Activated naive CD4-positive, alpha-beta T cell treated with anti-CD3 and anti-CD28 coated beads, Interleukin-2, amount 10 ng/mL, durations not matched to agents 7 days and 5 days (primary cell): ENCODE measurements around the gene KCTD16.

Source experiments
- CTCF ChIA-PET: fragments of 350-600 bp; sonication (Branson Sonifier 250); formaldehyde crosslinking; loops from one replicate; lab custom pipeline; 2021; ENCODE audit warnings: antibody characterized with exemption; lab: Charles Lee
- DNase-seq: peaks from one replicate; pipeline ENCODE4 v3.0.0-alpha.2; 2020
- H3K27ac Mint-ChIP-seq: one replicate; pipeline ENCODE4 v1.8.0; 2021; ENCODE audit warnings: mild to moderate bottlenecking, moderate library complexity, mixed read lengths
- H3K27me3 Mint-ChIP-seq: one replicate; pipeline ENCODE4 v1.8.0; 2021; ENCODE audit warnings: mild to moderate bottlenecking, mixed read lengths
- H3K36me3 Mint-ChIP-seq: one replicate; pipeline ENCODE4 v1.8.0; 2021; ENCODE audit warnings: mixed read lengths
- H3K4me1 Mint-ChIP-seq: one replicate; pipeline ENCODE4 v1.8.0; 2021; ENCODE audit warnings: mixed read lengths
- H3K4me3 Mint-ChIP-seq: one replicate; pipeline ENCODE4 v1.8.0; 2021; ENCODE audit warnings: mild to moderate bottlenecking, moderate library complexity, mixed read lengths
- H3K9me3 Mint-ChIP-seq: one replicate; pipeline ENCODE4 v1.8.0; 2021; ENCODE audit warnings: mixed read lengths

KCTD16 gene

DNA sequence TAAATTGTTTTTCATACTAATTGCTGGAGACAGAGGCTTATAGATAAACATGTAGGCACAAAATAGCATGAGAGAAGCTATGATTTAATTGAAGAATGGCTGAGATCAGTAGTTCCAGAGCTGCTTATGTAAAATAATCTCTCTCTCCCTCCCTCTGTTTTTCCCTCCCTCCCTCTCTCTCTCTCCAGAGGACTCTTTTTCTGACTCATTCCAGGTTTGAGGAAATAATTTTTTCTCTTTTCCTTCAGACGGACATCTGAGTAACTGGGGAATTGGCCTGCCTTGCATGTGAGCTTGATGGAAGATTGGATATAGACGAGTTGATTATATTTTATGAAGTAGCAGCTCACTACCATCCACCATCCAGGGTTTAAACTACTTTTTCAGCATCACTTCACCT is 35.5 kb downstream of the KCTD16 start:
- Mint-ChIP-seq H3K27me3 (peaks cover 34% of the 10 kb centered on the region), H3K27ac (no peak overlapping the region), H3K4me3 (no peak overlapping the region), H3K9me3 (no peaks in the 10 kb centered on the region), H3K36me3 (no peaks in the 10 kb centered on the region), H3K4me1 (peaks cover 4% of the 10 kb centered on the region)
- CTCF ChIA-PET = no interaction called here
- DNase-seq = no peak

DNA sequence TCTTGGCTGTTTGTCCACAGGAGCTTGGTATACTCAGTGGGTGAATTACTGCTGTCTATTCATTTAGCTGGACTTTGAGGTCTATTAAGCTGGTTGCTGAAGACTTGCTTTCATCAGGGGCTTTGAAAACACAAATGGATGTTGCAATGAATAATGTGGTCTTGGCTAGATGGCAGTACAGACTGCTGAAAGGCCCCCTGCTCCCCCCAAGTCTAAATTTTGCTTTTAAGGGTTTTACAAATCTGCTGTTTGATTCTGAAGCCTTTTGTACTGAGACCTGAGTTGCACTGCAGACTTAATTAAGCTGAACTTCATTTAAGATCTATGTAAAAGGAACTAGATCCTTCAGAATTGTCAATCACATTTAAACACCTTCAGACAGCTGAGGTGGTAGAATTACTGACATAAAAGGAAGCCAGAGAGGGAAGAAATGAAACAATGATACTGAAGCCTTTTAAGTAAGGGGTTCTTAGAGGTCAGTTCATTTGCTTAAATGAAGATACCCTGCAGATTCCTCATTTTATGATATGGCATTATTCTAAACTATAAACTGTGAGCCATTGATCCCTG is 37.3 kb downstream of the KCTD16 start:
- H3K4me1 Mint-ChIP-seq = peaks cover 4% of the 10 kb centered on the region
- no peak for DNase-seq
- H3K27me3 Mint-ChIP-seq = peaks cover 34% of the 10 kb centered on the region
- no peaks in the 10 kb centered on the region for H3K9me3 Mint-ChIP-seq
- H3K27ac Mint-ChIP-seq = no peak overlapping the region
- CTCF ChIA-PET = no interaction called here
- no peak overlapping the region for H3K4me3 Mint-ChIP-seq
- H3K36me3 Mint-ChIP-seq = no peaks in the 10 kb centered on the region

DNA sequence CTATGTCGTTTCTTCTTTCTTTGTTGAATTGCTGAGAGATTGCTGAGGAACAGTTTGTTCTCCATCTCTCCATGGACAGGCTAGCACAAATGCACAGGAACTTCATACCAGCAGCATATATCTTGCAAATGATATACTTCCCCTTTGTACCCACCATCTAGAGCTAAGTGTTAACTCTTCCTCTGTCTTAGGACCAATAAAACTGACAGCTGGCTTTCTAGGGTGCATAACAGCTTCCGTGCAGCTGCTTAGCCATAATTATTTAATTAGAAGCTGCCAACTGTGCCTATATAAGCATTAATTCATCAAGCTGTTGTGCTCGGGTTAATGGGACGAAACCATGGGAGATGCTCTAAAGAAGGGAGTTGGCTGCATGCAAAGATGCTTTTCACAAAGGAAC is 38.7 kb downstream of the KCTD16 start:
- peaks cover 4% of the 10 kb centered on the region for H3K4me1 Mint-ChIP-seq
- H3K27ac Mint-ChIP-seq = no peak overlapping the region
- H3K9me3 Mint-ChIP-seq = no peaks in the 10 kb centered on the region
- H3K27me3 Mint-ChIP-seq = peaks cover 35% of the 10 kb centered on the region
- H3K36me3 Mint-ChIP-seq = no peaks in the 10 kb centered on the region
- CTCF ChIA-PET = no interaction called here
- H3K4me3 Mint-ChIP-seq = no peak overlapping the region
- DNase-seq = no peak

DNA sequence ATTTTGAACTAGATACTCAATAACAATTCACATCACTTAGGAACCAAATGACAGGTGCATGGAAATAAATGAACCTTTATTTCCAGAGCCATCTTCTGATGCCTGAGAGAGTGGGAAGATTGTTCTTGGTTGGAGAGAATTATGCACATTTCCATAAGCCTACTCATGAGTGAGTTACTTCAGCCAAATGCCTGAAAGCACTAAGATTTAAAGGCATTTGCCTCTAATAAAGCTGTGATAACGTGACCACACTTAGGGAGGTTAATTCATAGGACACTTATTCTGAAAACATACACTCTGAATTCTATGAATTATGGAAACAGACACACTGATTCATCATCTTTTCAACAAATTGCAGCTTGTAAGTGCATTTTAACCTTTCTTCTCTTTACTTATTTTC is 40.0 kb downstream of the KCTD16 start:
- peaks cover under 1% of the 10 kb centered on the region for H3K4me1 Mint-ChIP-seq
- CTCF ChIA-PET = no interaction called here
- H3K9me3 Mint-ChIP-seq = no peaks in the 10 kb centered on the region
- no peak overlapping the region for H3K4me3 Mint-ChIP-seq
- no peaks in the 10 kb centered on the region for H3K36me3 Mint-ChIP-seq
- H3K27me3 Mint-ChIP-seq = peaks cover 22% of the 10 kb centered on the region
- no peak overlapping the region for H3K27ac Mint-ChIP-seq
- no peak for DNase-seq

DNA sequence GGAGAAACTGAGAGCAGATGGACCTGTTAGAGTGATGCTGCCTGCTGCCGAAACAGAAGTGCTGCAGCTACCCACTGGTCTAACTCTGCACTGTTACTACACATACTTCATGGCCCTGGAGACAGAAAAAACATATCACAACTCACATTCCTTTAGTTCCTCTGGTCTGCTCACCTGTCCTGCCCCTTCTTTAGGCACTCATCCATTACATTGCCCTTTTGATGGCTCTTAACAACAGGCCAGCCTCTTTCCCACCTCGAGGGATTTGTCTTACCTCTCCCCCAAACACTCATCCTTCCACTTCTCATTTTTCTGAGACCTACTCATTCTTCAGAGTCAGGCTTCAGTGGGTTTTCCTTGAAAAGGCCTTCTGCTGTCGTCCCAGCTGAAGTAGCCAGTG is 49.2 kb downstream of the KCTD16 start:
- H3K36me3 Mint-ChIP-seq = no peaks in the 10 kb centered on the region
- H3K27ac Mint-ChIP-seq = no peak overlapping the region
- no peak overlapping the region for H3K4me3 Mint-ChIP-seq
- no peaks in the 10 kb centered on the region for H3K9me3 Mint-ChIP-seq
- no peaks in the 10 kb centered on the region for H3K27me3 Mint-ChIP-seq
- H3K4me1 Mint-ChIP-seq = no peaks in the 10 kb centered on the region
- CTCF ChIA-PET = no interaction called here
- DNase-seq = no peak

DNA sequence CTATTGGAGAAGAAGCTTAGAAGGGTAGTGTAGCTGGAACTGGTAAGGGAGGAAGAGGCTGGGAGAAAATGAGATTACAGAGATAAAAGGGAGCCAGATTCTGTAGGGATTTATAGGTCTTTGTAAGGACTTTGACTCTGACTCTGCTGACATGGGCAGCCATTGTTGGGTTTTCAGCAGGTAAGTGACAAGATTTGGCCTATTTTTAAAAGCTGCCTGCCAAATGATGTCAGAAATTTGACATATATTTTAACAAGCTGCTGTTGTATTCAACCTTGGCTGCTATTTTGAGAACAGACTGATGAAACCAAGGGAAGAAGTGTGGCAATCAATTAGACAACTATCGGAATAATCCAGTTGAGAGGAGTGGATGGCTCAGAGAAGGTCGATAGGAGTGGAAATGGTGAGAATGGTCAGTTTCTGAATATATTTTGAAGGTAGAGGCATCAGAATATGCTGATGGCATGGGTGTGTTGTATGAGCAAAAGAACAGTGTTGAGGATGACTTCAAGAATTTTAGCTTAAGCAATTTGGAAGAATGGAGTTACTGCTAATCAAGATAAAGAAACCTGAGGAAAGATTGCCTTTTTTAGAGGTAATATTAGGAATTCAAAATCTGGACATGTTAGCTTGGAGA is 56.8 kb downstream of the KCTD16 start:
- Mint-ChIP-seq H3K36me3 (no peaks in the 10 kb centered on the region), H3K9me3 (no peaks in the 10 kb centered on the region), H3K4me3 (no peak overlapping the region), H3K4me1 (no peaks in the 10 kb centered on the region), H3K27ac (no peak overlapping the region), H3K27me3 (no peaks in the 10 kb centered on the region)
- CTCF ChIA-PET = no interaction called here
- DNase-seq = no peak

DNA sequence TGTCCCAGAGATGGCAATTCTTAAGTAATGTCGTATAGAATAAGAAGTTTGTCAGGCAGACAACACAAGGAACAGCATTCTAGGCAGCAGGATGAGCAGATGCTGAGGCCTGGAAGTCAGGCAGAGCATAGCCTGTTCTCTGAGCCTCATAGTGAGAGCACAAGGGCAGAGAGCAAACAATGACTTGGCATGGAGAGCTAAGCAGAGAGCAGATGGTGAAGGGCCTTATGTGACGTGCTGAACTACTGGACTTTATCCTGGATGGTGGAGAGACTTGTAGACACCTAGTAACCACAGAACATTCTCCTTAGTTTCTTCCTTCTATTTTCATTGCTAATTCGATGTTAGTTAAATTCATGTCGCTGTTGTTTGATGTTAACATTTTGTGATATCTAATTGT is 60.1 kb downstream of the KCTD16 start:
- Mint-ChIP-seq H3K27ac (no peak overlapping the region), H3K9me3 (no peaks in the 10 kb centered on the region), H3K27me3 (no peaks in the 10 kb centered on the region), H3K4me3 (no peak overlapping the region), H3K36me3 (no peaks in the 10 kb centered on the region), H3K4me1 (no peaks in the 10 kb centered on the region)
- DNase-seq = no peak
- CTCF ChIA-PET = no interaction called here

DNA sequence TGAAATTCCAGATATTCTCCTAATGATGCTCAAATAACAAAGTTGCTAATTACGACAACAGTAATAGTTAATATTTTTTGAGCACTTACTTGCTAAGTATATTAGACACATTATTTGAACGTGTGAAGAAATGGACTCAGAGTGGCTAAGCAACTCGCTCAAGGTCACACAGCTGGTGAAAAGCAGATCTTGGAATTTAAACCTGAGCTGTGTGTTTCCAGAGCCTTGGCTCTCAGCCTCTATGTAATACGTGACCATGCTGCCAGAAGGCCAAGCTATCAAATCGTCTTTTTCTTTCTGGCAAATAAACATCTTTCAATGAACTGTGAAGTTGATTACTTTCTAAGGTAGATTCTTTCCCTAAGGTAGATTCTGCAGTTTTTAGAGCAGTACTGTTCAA is 61.6 kb downstream of the KCTD16 start:
- no peaks in the 10 kb centered on the region for H3K9me3 Mint-ChIP-seq
- no peaks in the 10 kb centered on the region for H3K27me3 Mint-ChIP-seq
- no peak overlapping the region for H3K27ac Mint-ChIP-seq
- no peaks in the 10 kb centered on the region for H3K4me1 Mint-ChIP-seq
- H3K4me3 Mint-ChIP-seq = no peak overlapping the region
- H3K36me3 Mint-ChIP-seq = no peaks in the 10 kb centered on the region
- CTCF ChIA-PET = no interaction called here
- no peak for DNase-seq

DNA sequence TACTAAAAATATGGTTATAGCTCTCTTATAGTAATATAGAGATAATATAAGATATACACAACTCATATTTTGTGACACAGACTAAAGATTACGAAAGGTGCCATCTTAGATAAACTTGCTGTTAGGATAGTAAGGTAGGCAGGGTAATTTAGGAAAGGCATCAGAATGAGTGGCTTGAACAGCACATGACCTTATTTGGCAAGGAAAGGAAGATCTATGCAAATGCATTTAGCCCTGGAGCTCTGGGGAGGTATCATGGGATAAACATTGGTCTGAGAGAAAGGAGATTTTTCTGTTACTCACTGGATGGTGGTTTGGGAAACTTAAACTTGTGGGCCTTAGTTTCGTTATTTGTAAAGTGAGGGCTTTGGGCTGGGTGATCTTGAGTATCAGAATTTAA is 65.8 kb downstream of the KCTD16 start:
- H3K4me3 Mint-ChIP-seq = no peak overlapping the region
- no peak overlapping the region for H3K27ac Mint-ChIP-seq
- CTCF ChIA-PET = interaction anchor here (0.6 to 1.1 kb wide), 2 partner anchors 31 to 954 kb away, joined by 3 read pairs; no protein-coding TSS in a partner anchor
- no peaks in the 10 kb centered on the region for H3K9me3 Mint-ChIP-seq
- no peaks in the 10 kb centered on the region for H3K4me1 Mint-ChIP-seq
- DNase-seq = no peak
- no peaks in the 10 kb centered on the region for H3K36me3 Mint-ChIP-seq
- H3K27me3 Mint-ChIP-seq = no peaks in the 10 kb centered on the region

DNA sequence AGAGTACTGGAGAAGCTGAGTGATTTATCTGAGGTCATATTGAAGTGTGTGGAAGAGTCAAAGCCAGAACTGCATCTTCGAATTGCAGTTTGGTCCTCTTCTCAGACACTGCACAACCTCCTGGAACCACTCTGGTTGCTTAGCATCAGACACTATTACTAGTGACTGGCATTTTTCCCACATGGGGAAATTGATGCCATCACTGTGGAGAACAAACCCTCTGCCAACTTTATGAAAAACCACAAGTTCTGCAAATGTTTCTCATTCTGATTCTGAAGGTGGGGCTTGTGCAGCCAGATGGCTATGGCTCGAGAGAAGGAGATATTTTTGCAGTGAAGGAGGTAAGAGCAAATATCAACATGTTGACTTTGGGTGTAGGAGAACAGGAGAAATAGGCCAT is 67.2 kb downstream of the KCTD16 start:
- Mint-ChIP-seq H3K4me3 (no peak overlapping the region), H3K9me3 (no peaks in the 10 kb centered on the region), H3K27ac (no peak overlapping the region), H3K27me3 (no peaks in the 10 kb centered on the region), H3K4me1 (no peaks in the 10 kb centered on the region), H3K36me3 (no peaks in the 10 kb centered on the region)
- CTCF ChIA-PET = no interaction called here
- DNase-seq = no peak

DNA sequence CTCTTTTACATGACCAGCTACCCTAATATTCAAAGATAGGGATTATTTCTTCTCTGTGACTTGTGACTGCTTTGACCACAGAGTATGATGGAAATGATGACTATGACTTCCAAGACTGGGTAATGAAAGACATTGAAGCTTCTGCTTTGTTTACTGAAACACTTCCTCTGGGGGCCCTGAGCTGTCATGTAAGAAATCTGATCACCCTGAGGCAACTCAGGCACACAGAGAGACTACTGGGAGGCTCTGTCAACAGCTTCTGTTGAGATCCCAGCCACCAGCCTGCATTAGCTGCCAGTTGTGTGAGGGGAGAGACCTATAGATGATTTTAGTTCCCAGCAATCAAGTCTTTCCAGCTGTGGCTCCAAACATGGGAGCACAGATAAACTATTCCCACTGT is 76.5 kb downstream of the KCTD16 start:
- no peaks in the 10 kb centered on the region for H3K4me1 Mint-ChIP-seq
- H3K27me3 Mint-ChIP-seq = no peaks in the 10 kb centered on the region
- H3K9me3 Mint-ChIP-seq = no peaks in the 10 kb centered on the region
- DNase-seq = no peak
- no peaks in the 10 kb centered on the region for H3K36me3 Mint-ChIP-seq
- H3K27ac Mint-ChIP-seq = no peak overlapping the region
- CTCF ChIA-PET = no interaction called here
- no peak overlapping the region for H3K4me3 Mint-ChIP-seq

DNA sequence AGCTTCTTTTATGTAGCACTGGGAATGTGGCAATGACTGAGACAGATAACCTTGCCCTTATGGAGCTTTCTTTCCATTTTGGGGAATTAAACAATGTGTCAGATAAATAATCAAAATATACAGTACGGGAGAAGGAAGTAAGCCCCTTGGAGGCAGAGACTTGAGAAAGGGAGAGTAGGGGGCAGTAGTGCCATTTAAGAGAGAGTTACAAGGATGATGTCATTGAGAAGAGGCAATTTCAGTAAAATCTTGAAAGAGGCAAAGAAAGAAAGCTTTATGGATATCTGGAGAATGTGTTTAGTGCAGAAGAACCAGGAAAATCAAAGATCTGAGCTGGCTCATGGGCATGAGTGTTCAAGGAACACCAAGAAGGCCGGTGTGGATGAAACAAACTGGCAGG is 77.3 kb downstream of the KCTD16 start:
- no peak overlapping the region for H3K27ac Mint-ChIP-seq
- DNase-seq = no peak
- no peaks in the 10 kb centered on the region for H3K36me3 Mint-ChIP-seq
- H3K27me3 Mint-ChIP-seq = no peaks in the 10 kb centered on the region
- no peaks in the 10 kb centered on the region for H3K9me3 Mint-ChIP-seq
- H3K4me1 Mint-ChIP-seq = no peaks in the 10 kb centered on the region
- H3K4me3 Mint-ChIP-seq = no peak overlapping the region
- CTCF ChIA-PET = no interaction called here

DNA sequence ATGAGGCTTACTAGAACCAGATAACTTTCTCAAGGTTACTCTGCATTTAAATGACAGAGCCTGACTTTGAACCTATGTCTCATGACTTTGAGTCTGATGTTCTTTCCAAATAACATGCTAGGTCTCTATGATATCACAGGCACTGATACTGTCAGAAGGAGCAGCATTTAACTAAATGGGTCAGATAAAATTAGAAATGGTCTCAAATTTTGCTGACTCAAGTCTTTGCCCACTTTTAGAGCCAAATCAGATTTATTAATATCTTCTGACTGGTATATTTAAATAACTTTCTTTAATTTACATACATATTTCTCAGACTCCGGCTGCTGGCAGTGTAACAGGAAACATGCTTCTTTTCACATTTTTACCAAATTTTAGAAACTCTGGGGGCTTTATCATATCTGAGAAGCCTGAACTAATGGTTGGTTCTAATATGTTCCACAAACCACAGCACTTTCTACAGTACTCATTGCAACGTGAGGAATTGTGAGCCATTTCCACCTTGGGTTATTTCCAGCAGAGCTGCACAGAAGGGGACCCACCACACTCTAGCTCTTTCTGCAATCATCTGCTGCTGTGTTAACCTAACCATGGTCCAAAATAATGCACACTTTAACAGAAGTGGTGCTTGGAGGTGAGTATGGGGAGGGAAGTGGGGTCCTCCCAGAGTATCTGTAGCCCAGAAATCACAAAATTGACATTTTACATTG is 79.2 kb downstream of the KCTD16 start:
- CTCF ChIA-PET = no interaction called here
- Mint-ChIP-seq H3K4me1 (no peaks in the 10 kb centered on the region), H3K27me3 (no peaks in the 10 kb centered on the region)

DNA sequence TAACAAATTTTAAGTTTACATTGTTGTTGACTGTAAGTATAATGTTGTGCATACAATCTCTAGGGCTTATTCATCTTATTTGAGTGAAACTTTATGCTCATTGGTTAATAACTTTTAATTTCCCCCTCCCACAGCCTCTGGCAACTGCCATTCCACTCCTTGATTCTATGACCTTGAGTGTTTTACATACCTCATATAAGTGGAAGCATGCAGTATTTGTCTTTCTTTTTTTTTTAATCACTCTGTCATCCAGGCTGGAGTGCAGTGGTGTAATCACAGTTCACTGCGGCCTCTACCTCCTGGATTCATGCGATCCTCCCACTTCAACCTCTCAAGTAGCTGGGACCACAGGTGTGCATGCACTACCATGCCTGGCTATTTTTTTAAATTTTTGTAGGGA is 83.9 kb downstream of the KCTD16 start:
- Mint-ChIP-seq H3K27ac (no peak overlapping the region), H3K9me3 (no peaks in the 10 kb centered on the region), H3K4me1 (no peaks in the 10 kb centered on the region), H3K36me3 (no peaks in the 10 kb centered on the region), H3K4me3 (no peak overlapping the region), H3K27me3 (no peaks in the 10 kb centered on the region)
- DNase-seq = no peak
- CTCF ChIA-PET = no interaction called here

More for the DNA sequence above, 79.2 kb downstream of the KCTD16 start:
- no peak overlapping the region for H3K4me3 Mint-ChIP-seq
- no peak overlapping the region for H3K27ac Mint-ChIP-seq
- no peaks in the 10 kb centered on the region for H3K9me3 Mint-ChIP-seq
- H3K36me3 Mint-ChIP-seq = no peaks in the 10 kb centered on the region
- DNase-seq = no peak

DNA sequence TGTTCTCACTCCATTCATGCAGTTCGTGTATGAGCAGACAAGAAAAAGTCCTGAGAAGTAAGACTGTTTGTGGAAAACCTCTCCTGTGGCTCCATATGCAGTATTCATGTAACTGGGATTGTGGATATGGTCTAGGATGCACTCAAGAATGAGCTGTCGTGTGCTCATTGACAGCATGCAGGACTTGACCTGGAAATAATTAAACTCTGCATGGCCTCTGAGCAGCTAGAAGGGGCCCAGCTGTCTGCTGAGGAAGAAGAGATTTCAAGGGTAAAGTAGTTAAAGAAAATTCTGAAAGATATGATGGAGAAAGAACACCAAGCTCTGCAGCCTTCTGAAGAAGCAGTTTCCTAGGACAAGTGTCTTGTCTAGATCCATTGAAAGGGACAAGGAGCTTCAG is 89.4 kb downstream of the KCTD16 start:
- no peaks in the 10 kb centered on the region for H3K4me1 Mint-ChIP-seq
- CTCF ChIA-PET = no interaction called here
- DNase-seq = no peak
- no peak overlapping the region for H3K4me3 Mint-ChIP-seq
- no peak overlapping the region for H3K27ac Mint-ChIP-seq
- no peaks in the 10 kb centered on the region for H3K36me3 Mint-ChIP-seq
- no peaks in the 10 kb centered on the region for H3K27me3 Mint-ChIP-seq
- no peaks in the 10 kb centered on the region for H3K9me3 Mint-ChIP-seq
